Activated B cell treated with CpG ODN at 0.5 μM for 24 hours (primary cell): Measurements from ENCODE around the gene OGA. TPM values are rescaled to one million over a fixed set of nuclear protein-coding genes. Genes with fewer than 3 reads are reported as not detected.

ENCODE experiments used
- ATAC-seq: fragments of 200-7000 bp; cut with Tn5 transposase; one replicate; pipeline ENCODE4 v1.10.0; 2021; ENCODE audit warnings: low read depth, mild to moderate bottlenecking, moderate library complexity
- CTCF ChIA-PET: fragments of 350-600 bp; sonication (Branson Sonifier 250); formaldehyde crosslinking; loops from one replicate; lab custom pipeline; 2021; ENCODE audit warnings: antibody characterized with exemption; lab: Charles Lee
- POLR2A ChIA-PET: fragments of 350-600 bp; sonication (Branson Sonifier 250); formaldehyde crosslinking; loops from one replicate; lab custom pipeline; 2021; ENCODE audit warnings: antibody characterized with exemption; lab: Charles Lee
- DNase-seq: peaks from one replicate; pipeline ENCODE4 v3.0.0; 2022
- H3K27ac Mint-ChIP-seq: one replicate; pipeline ENCODE4 v1.8.0; 2020; ENCODE audit warnings: mixed read lengths
- H3K27me3 Mint-ChIP-seq: one replicate; pipeline ENCODE4 v1.8.0; 2021; ENCODE audit warnings: mixed read lengths
- H3K36me3 Mint-ChIP-seq: one replicate; pipeline ENCODE4 v1.8.0; 2021; ENCODE audit warnings: low read depth, mixed read lengths
- H3K4me1 Mint-ChIP-seq: one replicate; pipeline ENCODE4 v1.8.0; 2021; ENCODE audit warnings: mixed read lengths
- H3K4me3 Mint-ChIP-seq: one replicate; pipeline ENCODE4 v1.8.0; 2020; ENCODE audit warnings: mild to moderate bottlenecking, mixed read lengths
- H3K9me3 Mint-ChIP-seq: one replicate; pipeline ENCODE4 v1.8.0; 2020; ENCODE audit warnings: mixed read lengths
- CTCF ChIP-seq: fragments of 200-600 bp; IDR thresholded peaks from one replicate; pipeline ENCODE4 v1.8.0; 2022; ENCODE audit warnings: antibody characterized with exemption, mild to moderate bottlenecking
- intact Hi-C: fragments of 100-400 bp; cut with micrococcal nuclease; formaldehyde crosslinking; loops from one replicate; pipeline ENCODE4 v1.15.1; 2024
- total RNA-seq: library from RNA; stranded (reverse); gene quantifications from 2 replicates; pipeline ENCODE4 v1.2.3, GENCODE V29; 2022

The OGA gene
- total RNA-seq, 1 donor from 2014 or later, result 271 TPM

GRCh38 chr10:101758858-101759257 is 59.4 kb downstream of the OGA start:
- POLR2A ChIA-PET, result no interaction called here
- Mint-ChIP-seq H3K27ac (no peak overlapping the region), H3K4me3 (no peak overlapping the region), H3K36me3 (no peaks in the 10 kb centered on the region), H3K9me3 (no peaks in the 10 kb centered on the region), H3K4me1 (no peaks in the 10 kb centered on the region), H3K27me3 (peaks cover 15% of the 10 kb centered on the region)
- intact Hi-C loops, result no loop called here
- CTCF ChIA-PET, result no interaction called here
- ATAC-seq, result no peak
- DNase-seq, result no peak
- no peak for TF ChIP-seq CTCF

DNA sequence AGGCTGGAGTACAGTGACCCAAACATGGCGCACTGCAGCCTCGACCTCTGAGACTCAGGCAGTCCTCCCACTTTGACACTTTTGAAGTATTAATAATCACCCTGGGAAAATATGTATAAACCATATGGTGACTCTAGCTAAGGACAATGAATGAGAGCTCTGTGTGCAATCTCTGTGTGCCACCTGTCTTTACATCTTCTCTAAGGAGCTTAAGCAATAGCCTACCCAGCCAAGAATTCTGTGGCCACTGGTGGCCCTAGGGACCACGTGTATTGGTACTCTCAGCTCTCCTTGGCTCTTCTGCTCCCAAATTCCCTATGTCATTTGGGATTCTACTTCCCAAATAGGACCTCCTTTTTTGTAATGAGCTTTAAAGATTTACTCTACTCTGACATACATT is 66.0 kb downstream of the OGA start:
- Mint-ChIP-seq H3K9me3 (no peaks in the 10 kb centered on the region), H3K4me1 (no peaks in the 10 kb centered on the region), H3K27me3 (peaks cover 18% of the 10 kb centered on the region), H3K27ac (no peak overlapping the region), H3K4me3 (no peak overlapping the region), H3K36me3 (no peaks in the 10 kb centered on the region)
- intact Hi-C loops, result no loop called here
- ChIA-PET CTCF (no interaction called here), POLR2A (no interaction called here)
- DNase-seq (no peak), ATAC-seq (no peak)
- TF ChIP-seq CTCF, result no peak

DNA sequence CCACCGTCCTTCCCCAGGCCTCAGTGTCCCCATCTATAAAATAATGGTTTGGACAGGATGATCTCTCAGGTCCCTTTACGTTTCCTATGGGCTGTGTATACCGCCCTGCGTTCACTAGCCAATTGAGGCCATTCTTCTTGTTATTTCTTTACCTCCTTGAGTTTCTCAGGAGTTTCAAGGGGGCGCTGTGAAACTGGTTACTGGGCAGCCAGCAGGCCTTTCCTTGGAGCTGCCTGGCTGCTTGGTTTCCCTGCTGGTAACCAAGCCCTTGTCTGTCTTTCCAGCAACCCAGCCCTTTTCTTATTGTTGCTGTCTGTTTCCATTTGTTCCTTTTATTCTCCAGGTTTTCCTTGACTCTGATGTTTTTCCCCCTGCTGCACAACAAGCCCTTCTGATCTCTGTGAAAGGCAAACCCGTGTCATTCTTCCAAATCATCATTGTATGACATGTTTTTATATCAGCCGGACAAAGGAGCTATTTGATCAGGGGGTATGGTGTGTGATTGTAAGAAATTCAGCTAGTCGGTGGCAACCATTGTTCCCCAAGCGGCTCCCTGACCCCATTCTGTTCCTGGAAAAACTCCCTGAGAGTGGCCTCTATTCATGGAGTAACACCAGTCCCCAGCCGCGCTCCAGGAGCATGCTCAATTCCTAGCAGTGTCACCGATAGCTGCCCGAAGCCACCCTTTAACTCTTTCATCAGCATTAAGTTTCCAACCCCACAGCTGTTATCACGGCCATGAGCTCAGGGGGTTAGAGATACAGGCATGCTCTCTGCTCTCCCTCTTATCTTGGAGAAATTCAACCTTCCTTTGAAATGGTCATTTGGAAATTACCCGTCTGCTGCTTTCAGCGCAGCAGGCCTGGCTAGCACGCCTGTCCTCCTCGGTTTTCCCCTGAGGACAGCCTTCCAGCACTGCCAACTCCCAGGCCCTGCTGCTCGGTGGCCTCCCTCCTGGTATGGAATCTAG is 68.9 kb downstream of the OGA start:
- ChIA-PET POLR2A (no interaction called here), CTCF (no interaction called here)
- no peak overlapping the region for H3K4me3 Mint-ChIP-seq
- H3K27me3 Mint-ChIP-seq, result peaks cover 15% of the 10 kb centered on the region
- no peak for TF ChIP-seq CTCF
- no peaks in the 10 kb centered on the region for H3K4me1 Mint-ChIP-seq
- no peaks in the 10 kb centered on the region for H3K9me3 Mint-ChIP-seq
- intact Hi-C loops, result no loop called here
- no peaks in the 10 kb centered on the region for H3K36me3 Mint-ChIP-seq
- H3K27ac Mint-ChIP-seq, result no peak overlapping the region
- no peak for DNase-seq
- ATAC-seq, result no peak

GRCh38 chr10:101748496-101748895 is 69.7 kb downstream of the OGA start:
- no peak for TF ChIP-seq CTCF
- no peak overlapping the region for H3K27ac Mint-ChIP-seq
- no peak for DNase-seq
- no peaks in the 10 kb centered on the region for H3K9me3 Mint-ChIP-seq
- H3K4me3 Mint-ChIP-seq, result no peak overlapping the region
- CTCF ChIA-PET, result no interaction called here
- no peaks in the 10 kb centered on the region for H3K36me3 Mint-ChIP-seq
- intact Hi-C loops, result no loop called here
- POLR2A ChIA-PET, result no interaction called here
- peaks cover 14% of the 10 kb centered on the region for H3K27me3 Mint-ChIP-seq
- no peak for ATAC-seq
- no peaks in the 10 kb centered on the region for H3K4me1 Mint-ChIP-seq

- Mint-ChIP-seq H3K27me3 (peaks cover 22% of the 10 kb centered on the region), H3K9me3 (no peaks in the 10 kb centered on the region), H3K4me1 (no peaks in the 10 kb centered on the region), H3K27ac (no peak overlapping the region), H3K4me3 (no peak overlapping the region), H3K36me3 (no peaks in the 10 kb centered on the region)
- no peak for DNase-seq
- intact Hi-C loops, result no loop called here
- CTCF ChIA-PET, result no interaction called here
- no peak for TF ChIP-seq CTCF
- ATAC-seq, result no peak
- POLR2A ChIA-PET, result no interaction called here
Measured at GRCh38 chr10:101745074-101745696, 73.1 kb downstream of the OGA start.
